Measurements from ENCODE around the gene DHDDS.

Gene DHDDS

GRCh38 chr1:26500488-26501175 is 68.5 kb downstream of the DHDDS start:
- no peak for TF ChIP-seq CTCF (IDR thresholded peaks at IDR 0.05)

GRCh38 chr1:26516987-26517765 is 85.1 kb downstream of the DHDDS start:
- no peak for TF ChIP-seq CTCF (IDR thresholded peaks at IDR 0.05)

- no peak for TF ChIP-seq CTCF (IDR thresholded peaks at IDR 0.05)
Measured at GRCh38 chr1:26517766-26518049, 85.6 kb downstream of the DHDDS start.

GRCh38 chr1:26518355-26518754 is 86.2 kb downstream of the DHDDS start:
- no peak for TF ChIP-seq CTCF (IDR thresholded peaks at IDR 0.05)

- TF ChIP-seq CTCF (IDR thresholded peaks at IDR 0.05) = no peak
Measured at GRCh38 chr1:26520339-26520738, 88.2 kb downstream of the DHDDS start.
